Right lobe of liver (tissue), 6 donors: ENCODE data around the gene CDH23. TPM values are rescaled to one million over a fixed set of nuclear protein-coding genes. Genes with fewer than 3 reads are reported as not detected.

ENCODE experiments used
- ATAC-seq, 4 donors: fragments of 200-7000 bp; cut with Tn5 transposase; one replicate each; pipeline ENCODE4 v1.9.1; 2020; ENCODE audit warnings: mild to moderate bottlenecking in 4 of 4, moderate library complexity in 4 of 4
- DNase-seq, 3 donors: peaks; one replicate each; pipeline ENCODE4 v3.0.0-alpha.2; 2020
- H3K27ac ChIP-seq, 3 donors: fragments of 200-600 bp; one replicate each; pipeline ENCODE4 v1.8.0; 2022
- H3K27me3 ChIP-seq, 2 donors: fragments of 200-600 bp; one replicate each; pipeline ENCODE4 v1.8.0; 2022
- H3K36me3 ChIP-seq, 4 donors: fragments of 200-600 bp; sonication (generic) in 1 of 4; one replicate each; pipeline versions ENCODE4 v1.5.1 to v1.8.0; 2017 to 2022; ENCODE audit warnings: control low read depth in 1 of 4
- H3K4me1 ChIP-seq, 4 donors: fragments of 200-600 bp; sonication (generic) in 1 of 4; one replicate each; pipeline versions ENCODE4 v1.5.1 to v1.8.0; 2017 to 2022; ENCODE audit warnings: control low read depth in 1 of 4
- H3K4me3 ChIP-seq, 3 donors: fragments of 200-600 bp; one replicate each; pipeline ENCODE4 v1.8.0; 2022
- H3K9me3 ChIP-seq, 4 donors: fragments of 200-600 bp; sonication (generic) in 1 of 4; one replicate each; pipeline versions ENCODE4 v1.5.1 to v1.8.0; 2017 to 2022; ENCODE audit warnings: control low read depth in 1 of 4
- POLR2A ChIP-seq: fragments of 450-650 bp; IDR thresholded peaks from one replicate; pipeline ENCODE4 v1.6.1; 2017; ENCODE audit warnings: antibody characterized with exemption, mild to moderate bottlenecking
- WGBS: methylation state at CpG from one replicate; pipeline ENCODE4 v1.1.6; 2018; ENCODE audit warnings: low coverage, low lambda C conversion rate; ENCODE audit not compliant: insufficient coverage; ENCODE audit errors: missing lambda C conversion rate; 5-methylcytosine and 5-hydroxymethylcytosine counted together
- intact Hi-C, 2 donors: fragments of 100-400 bp; cut with DNase I; formaldehyde crosslinking; loops; one replicate each; pipeline versions ENCODE4 v1.11.2 to v1.14.1; 2022
- total RNA-seq, 6 experiments: library from RNA; depleted of rRNA in 2 of 6; stranded (reverse); fragments of >200 nt in 2 of 6; fragmentation: NEBNext Ultra II Directional in 3 of 6; extraction: Animal tissue kit (Norgen Biotek cat#: 25700) in 3 of 6; gene quantifications; one replicate each; pipeline versions ENCODE4 v1.1.0 to v1.2.4, GENCODE V29; 2016 to 2023
- TF ChIP-seq, protein P1 (sequence below), 4 donors: fragments of 200-600 bp in 3 of 4; fragments of 450-650 bp in 1 of 4; IDR thresholded peaks; one replicate each; pipeline versions ENCODE4 v1.5.1 to v1.8.0; 2016 to 2022; ENCODE audit warnings: antibody characterized with exemption in 4 of 4, mild to moderate bottlenecking in 2 of 4
- donor health status: DM: no; HTN: yes; CAD: no.
- donor health status: DM: no; HTN: no; CAD: no.
- donor health status: DM: no; HTN: no; CAD: no.
- donor health status: DM: no; HTN: yes; CAD: no.
- donor health status: DM: no; HTN: yes; CAD: no.

The CDH23 gene
- total RNA-seq, 6 experiments from 2014 or later: 3.3 to 19.7 (median 6.3) TPM

DNA sequence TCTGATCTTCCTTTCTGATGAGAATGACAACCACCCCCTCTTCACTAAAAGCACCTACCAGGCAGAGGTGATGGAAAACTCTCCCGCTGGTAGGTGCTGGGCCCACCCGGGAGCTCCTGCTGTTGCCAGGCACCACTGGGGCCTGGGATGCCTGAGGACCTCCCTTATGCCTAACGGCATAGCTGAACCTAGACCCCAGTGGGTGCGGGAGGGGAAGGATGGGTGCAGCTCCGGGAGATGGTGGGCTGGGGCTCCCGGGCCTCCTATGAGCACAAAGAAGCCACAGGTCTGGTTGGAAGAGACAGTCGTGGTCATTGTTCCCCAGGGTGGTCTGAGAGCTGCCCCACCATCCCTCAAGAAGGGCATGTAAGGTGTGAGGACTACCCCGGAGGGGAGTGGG, 392.2 kb downstream of the CDH23 start:
- no peak for TF ChIP-seq POLR2A
- TF ChIP-seq, protein P1, sequence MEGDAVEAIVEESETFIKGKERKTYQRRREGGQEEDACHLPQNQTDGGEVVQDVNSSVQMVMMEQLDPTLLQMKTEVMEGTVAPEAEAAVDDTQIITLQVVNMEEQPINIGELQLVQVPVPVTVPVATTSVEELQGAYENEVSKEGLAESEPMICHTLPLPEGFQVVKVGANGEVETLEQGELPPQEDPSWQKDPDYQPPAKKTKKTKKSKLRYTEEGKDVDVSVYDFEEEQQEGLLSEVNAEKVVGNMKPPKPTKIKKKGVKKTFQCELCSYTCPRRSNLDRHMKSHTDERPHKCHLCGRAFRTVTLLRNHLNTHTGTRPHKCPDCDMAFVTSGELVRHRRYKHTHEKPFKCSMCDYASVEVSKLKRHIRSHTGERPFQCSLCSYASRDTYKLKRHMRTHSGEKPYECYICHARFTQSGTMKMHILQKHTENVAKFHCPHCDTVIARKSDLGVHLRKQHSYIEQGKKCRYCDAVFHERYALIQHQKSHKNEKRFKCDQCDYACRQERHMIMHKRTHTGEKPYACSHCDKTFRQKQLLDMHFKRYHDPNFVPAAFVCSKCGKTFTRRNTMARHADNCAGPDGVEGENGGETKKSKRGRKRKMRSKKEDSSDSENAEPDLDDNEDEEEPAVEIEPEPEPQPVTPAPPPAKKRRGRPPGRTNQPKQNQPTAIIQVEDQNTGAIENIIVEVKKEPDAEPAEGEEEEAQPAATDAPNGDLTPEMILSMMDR (IDR thresholded peaks at IDR 0.05): no peak
- intact Hi-C loops: no loop called here
- ATAC-seq: peak in 1 of 4 donors; percentile 8
- Histone ChIP-seq H3K27ac (no peak overlapping the region), H3K9me3 (no peaks in the 10 kb centered on the region), H3K4me3 (no peak overlapping the region), H3K36me3 (no peaks in the 10 kb centered on the region), H3K4me1 (no peaks in the 10 kb centered on the region), H3K27me3 (no peaks in the 10 kb centered on the region)
- peak in 1 of 3 donors; percentile 31 for DNase-seq
- WGBS: 75% methylated on average over 2 of the region's 8 CpGs

DNA sequence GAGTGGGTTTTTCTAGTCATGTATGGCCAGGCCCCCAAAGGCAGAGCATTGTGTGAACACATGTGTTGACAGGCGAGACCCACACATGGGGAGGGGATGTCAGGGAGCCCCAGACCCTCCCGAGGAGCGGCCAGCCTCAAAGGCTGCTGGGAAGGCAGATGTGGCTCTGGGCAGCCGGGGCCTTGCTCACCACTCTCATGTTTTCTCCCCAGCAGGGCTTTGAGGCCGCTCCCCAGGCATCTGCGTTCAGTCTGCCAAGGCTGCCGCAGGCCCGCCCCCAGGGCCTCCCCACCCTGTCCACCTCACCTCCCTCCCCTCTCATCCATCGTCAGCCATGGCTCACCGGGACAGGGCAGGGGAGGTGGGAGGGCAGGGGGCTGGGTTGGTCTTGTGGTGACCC, 393.2 kb downstream of the CDH23 start:
- no peak for TF ChIP-seq POLR2A
- TF ChIP-seq, protein P1 (IDR thresholded peaks at IDR 0.05): no peak
- Histone ChIP-seq H3K36me3 (no peaks in the 10 kb centered on the region), H3K27ac (no peak overlapping the region), H3K27me3 (no peaks in the 10 kb centered on the region), H3K4me3 (no peak overlapping the region), H3K9me3 (no peaks in the 10 kb centered on the region), H3K4me1 (no peaks in the 10 kb centered on the region)
- intact Hi-C loops: no loop called here
- ATAC-seq (no peak), DNase-seq (no peak)
- no CpG with 5 or more reads among the region's 10 CpGs for WGBS

DNA sequence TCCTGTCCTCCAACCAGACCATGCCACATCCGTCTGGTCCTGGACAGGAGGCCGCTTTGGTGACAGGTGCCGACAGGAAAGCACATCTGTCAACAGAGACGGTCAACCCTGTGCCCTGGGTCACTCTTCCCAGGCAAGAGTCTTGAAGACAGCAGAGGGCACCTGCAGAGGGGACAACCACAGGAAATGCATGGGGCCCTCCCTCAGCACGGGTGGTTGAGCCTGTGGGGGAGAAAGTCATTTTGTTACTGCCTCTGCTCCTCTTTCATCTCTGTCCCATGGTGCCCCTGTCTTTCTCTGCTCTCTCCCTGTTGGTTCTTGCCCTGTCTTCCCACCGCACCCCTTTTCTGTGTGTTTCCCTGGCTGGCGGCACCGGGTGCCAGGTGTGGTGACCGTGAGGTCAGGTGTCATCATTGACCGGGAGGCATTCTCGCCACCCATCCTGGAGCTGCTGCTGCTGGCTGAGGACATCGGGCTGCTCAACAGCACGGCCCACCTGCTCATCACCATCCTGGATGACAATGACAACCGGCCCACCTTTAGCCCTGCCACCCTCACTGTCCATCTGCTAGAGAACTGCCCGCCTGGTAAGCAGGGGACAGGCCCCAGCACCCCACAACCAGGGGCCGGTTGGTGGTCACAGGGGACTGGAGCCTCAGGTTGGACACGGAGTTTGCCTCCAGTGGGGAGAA, 394.2 kb downstream of the CDH23 start:
- WGBS: 71% methylated on average over 6 of the region's 17 CpGs
- H3K4me3 ChIP-seq: no peak overlapping the region
- H3K27ac ChIP-seq: no peak overlapping the region
- H3K27me3 ChIP-seq: no peaks in the 10 kb centered on the region
- no peak for ATAC-seq
- H3K36me3 ChIP-seq: no peaks in the 10 kb centered on the region
- TF ChIP-seq POLR2A: no peak
- TF ChIP-seq, protein P1 (IDR thresholded peaks at IDR 0.05): no peak
- DNase-seq: no peak
- H3K4me1 ChIP-seq: no peaks in the 10 kb centered on the region
- intact Hi-C loops: no loop called here
- no peaks in the 10 kb centered on the region for H3K9me3 ChIP-seq

DNA sequence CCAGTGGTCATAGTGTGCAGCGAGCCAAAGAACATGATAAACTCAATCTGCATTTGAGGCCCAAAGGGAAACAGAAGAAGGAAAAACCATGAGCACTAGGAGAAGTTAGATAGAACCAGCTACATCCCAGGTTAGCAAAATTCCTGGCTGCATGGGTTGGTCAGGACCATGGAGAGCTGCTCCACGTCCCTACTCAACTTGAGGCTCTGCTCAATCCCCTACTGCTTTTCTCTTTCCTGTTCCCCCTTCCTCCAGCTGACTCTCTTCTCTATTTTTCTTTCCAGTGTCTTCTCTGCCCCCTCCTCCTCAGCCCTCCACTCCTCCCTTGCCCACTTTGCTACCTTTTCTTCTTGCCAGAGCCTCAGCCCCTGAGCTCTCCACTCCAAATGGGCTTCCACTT, 398.5 kb downstream of the CDH23 start:
- intact Hi-C loops: no loop called here
- DNase-seq (no peak), ATAC-seq (peak in 1 of 4 donors; percentile 32)
- no peak overlapping the region for H3K4me3 ChIP-seq
- 34% methylated on average over 2 of the region's 2 CpGs for WGBS
- no peak overlapping the region for H3K27ac ChIP-seq
- no peaks in the 10 kb centered on the region for H3K27me3 ChIP-seq
- H3K36me3 ChIP-seq: no peaks in the 10 kb centered on the region
- H3K4me1 ChIP-seq: peaks cover 0 to 5% (median 0%) of the 10 kb centered on the region in 4 donors
- H3K9me3 ChIP-seq: no peaks in the 10 kb centered on the region
- TF ChIP-seq POLR2A: no peak
- TF ChIP-seq, protein P1 (IDR thresholded peaks at IDR 0.05): no peak
